ENCODE data around the gene TSPAN32.

- TF ChIP-seq CTCF (IDR thresholded peaks at IDR 0.05 in 4 of 5, conservative IDR thresholded peaks at IDR 0.05 in 1 of 5) = no peak
- TF ChIP-seq POLR2A (IDR thresholded peaks at IDR 0.05) = no peak
These were observed 14.6 kb downstream of the TSPAN32 start for GRCh38 chr11:2316169-2316962.
